ENCODE results near the gene ZMYND8.
"Not testable (repeated sequence)": the region's sequence is repeated elsewhere in the genome, so short reads cannot be mapped to it uniquely, and the experiment has no call there.

DNA sequence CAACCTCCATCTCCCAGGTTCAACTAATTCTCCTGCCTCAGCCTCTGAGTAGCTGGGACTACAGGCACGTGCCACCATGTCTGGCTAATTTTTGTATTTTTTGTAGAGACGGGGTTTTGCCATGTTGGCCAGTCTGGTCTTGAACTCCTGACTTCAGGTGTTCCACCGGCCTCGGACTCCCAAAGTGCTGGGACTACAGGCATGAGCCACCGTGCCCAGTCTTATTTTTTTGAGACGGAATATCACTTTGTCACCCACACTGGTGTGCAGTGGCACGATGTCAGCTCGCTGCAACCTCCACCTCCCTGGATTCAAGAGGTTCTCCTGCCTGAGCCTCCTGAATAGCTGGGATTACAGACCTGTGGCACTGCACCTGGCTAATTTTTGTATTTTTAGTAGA lies 17.6 kb upstream of the ZMYND8 start:
- TF ChIP-seq, protein P1, sequence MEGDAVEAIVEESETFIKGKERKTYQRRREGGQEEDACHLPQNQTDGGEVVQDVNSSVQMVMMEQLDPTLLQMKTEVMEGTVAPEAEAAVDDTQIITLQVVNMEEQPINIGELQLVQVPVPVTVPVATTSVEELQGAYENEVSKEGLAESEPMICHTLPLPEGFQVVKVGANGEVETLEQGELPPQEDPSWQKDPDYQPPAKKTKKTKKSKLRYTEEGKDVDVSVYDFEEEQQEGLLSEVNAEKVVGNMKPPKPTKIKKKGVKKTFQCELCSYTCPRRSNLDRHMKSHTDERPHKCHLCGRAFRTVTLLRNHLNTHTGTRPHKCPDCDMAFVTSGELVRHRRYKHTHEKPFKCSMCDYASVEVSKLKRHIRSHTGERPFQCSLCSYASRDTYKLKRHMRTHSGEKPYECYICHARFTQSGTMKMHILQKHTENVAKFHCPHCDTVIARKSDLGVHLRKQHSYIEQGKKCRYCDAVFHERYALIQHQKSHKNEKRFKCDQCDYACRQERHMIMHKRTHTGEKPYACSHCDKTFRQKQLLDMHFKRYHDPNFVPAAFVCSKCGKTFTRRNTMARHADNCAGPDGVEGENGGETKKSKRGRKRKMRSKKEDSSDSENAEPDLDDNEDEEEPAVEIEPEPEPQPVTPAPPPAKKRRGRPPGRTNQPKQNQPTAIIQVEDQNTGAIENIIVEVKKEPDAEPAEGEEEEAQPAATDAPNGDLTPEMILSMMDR (IDR thresholded peaks at IDR 0.05): not testable (repeated sequence)
- TF ChIP-seq POLR2A (IDR thresholded peaks at IDR 0.05; ENCODE audit: low read depth); EP300 (IDR thresholded peaks at IDR 0.05); POLR2AphosphoS5 (IDR thresholded peaks at IDR 0.05): not testable (repeated sequence)
